Measurements from ENCODE around the gene TUBA4A. TPM values are rescaled to one million over a fixed set of nuclear protein-coding genes. Genes with fewer than 3 reads are reported as not detected.

Gene TUBA4A
- polyA plus RNA-seq (2012; ENCODE audit: missing spikeins) = 128 TPM

GRCh38 chr2:219253753-219254589 is at the start of gene TUBA4A:
Gene TUBA4A (minus strand): TSS chr2:219253918. CDS start chr2:219253858, 60 bp downstream.
- FAIRE-seq (peak; percentile 95), DNase-seq (ENCODE audit: insufficient read length) (peak; percentile 99)
- TF ChIP-seq TAF1 (IDR thresholded peaks at IDR 0.05; ENCODE audit: borderline replicate concordance, low read depth, low read length) (peak; percentile 79), POLR2AphosphoS5 (IDR thresholded peaks at IDR 0.05; ENCODE audit: low read depth, low read length) (peak; percentile 98), POLR2A (IDR thresholded peaks at IDR 0.05; ENCODE audit: low read depth, low read length) (peak; percentile 99)

- FAIRE-seq = no peak
- TF ChIP-seq POLR2AphosphoS5 (IDR thresholded peaks at IDR 0.05; ENCODE audit: low read depth, low read length) (no peak), POLR2A (IDR thresholded peaks at IDR 0.05; ENCODE audit: low read depth, low read length) (no peak), TAF1 (IDR thresholded peaks at IDR 0.05; ENCODE audit: borderline replicate concordance, low read depth, low read length) (no peak)
- DNase-seq (ENCODE audit: insufficient read length) = no peak
Observed at GRCh38 chr2:219302412-219302968, 48.8 kb upstream of the TUBA4A start.

GRCh38 chr2:219300022-219300421 is 46.3 kb upstream of the TUBA4A start:
- no peak for DNase-seq (ENCODE audit: insufficient read length)
- TF ChIP-seq POLR2AphosphoS5 (IDR thresholded peaks at IDR 0.05; ENCODE audit: low read depth, low read length) = no peak
- TF ChIP-seq POLR2A (IDR thresholded peaks at IDR 0.05; ENCODE audit: low read depth, low read length) = no peak
- TF ChIP-seq TAF1 (IDR thresholded peaks at IDR 0.05; ENCODE audit: borderline replicate concordance, low read depth, low read length) = no peak
- FAIRE-seq = no peak

- no peak for FAIRE-seq
- no peak for TF ChIP-seq POLR2AphosphoS5 (IDR thresholded peaks at IDR 0.05; ENCODE audit: low read depth, low read length)
- no peak for TF ChIP-seq POLR2A (IDR thresholded peaks at IDR 0.05; ENCODE audit: low read depth, low read length)
- no peak for TF ChIP-seq TAF1 (IDR thresholded peaks at IDR 0.05; ENCODE audit: borderline replicate concordance, low read depth, low read length)
- DNase-seq (ENCODE audit: insufficient read length) = no peak
Observed at GRCh38 chr2:219299372-219299760, 45.6 kb upstream of the TUBA4A start.

- TF ChIP-seq POLR2AphosphoS5 (IDR thresholded peaks at IDR 0.05; ENCODE audit: low read depth, low read length) (no peak), POLR2A (IDR thresholded peaks at IDR 0.05; ENCODE audit: low read depth, low read length) (no peak), TAF1 (IDR thresholded peaks at IDR 0.05; ENCODE audit: borderline replicate concordance, low read depth, low read length) (no peak)
- DNase-seq (ENCODE audit: insufficient read length) = peak; percentile 94
- FAIRE-seq = peak; percentile 96
Observed at GRCh38 chr2:219298759-219299371, 45.1 kb upstream of the TUBA4A start.

- FAIRE-seq = no peak
- TF ChIP-seq POLR2A (IDR thresholded peaks at IDR 0.05; ENCODE audit: low read depth, low read length) = no peak
- TF ChIP-seq POLR2AphosphoS5 (IDR thresholded peaks at IDR 0.05; ENCODE audit: low read depth, low read length) = no peak
- TF ChIP-seq TAF1 (IDR thresholded peaks at IDR 0.05; ENCODE audit: borderline replicate concordance, low read depth, low read length) = no peak
- no peak for DNase-seq (ENCODE audit: insufficient read length)
Observed at GRCh38 chr2:219297766-219298456, 44.2 kb upstream of the TUBA4A start.

GRCh38 chr2:219296631-219297391 is 43.1 kb upstream of the TUBA4A start:
- TF ChIP-seq POLR2A (IDR thresholded peaks at IDR 0.05; ENCODE audit: low read depth, low read length) (no peak), POLR2AphosphoS5 (IDR thresholded peaks at IDR 0.05; ENCODE audit: low read depth, low read length) (no peak), TAF1 (IDR thresholded peaks at IDR 0.05; ENCODE audit: borderline replicate concordance, low read depth, low read length) (no peak)
- DNase-seq (ENCODE audit: insufficient read length) (no peak), FAIRE-seq (no peak)

- TF ChIP-seq POLR2A (IDR thresholded peaks at IDR 0.05; ENCODE audit: low read depth, low read length) (no peak), POLR2AphosphoS5 (IDR thresholded peaks at IDR 0.05; ENCODE audit: low read depth, low read length) (no peak), TAF1 (IDR thresholded peaks at IDR 0.05; ENCODE audit: borderline replicate concordance, low read depth, low read length) (no peak)
- DNase-seq (ENCODE audit: insufficient read length) (no peak), FAIRE-seq (no peak)
Observed at GRCh38 chr2:219296142-219296541, 42.4 kb upstream of the TUBA4A start.

GRCh38 chr2:219294356-219295351 is 40.9 kb upstream of the TUBA4A start:
- TF ChIP-seq POLR2A (IDR thresholded peaks at IDR 0.05; ENCODE audit: low read depth, low read length) (peak; percentile 55; the same call in 1 of the 2 replicates), POLR2AphosphoS5 (IDR thresholded peaks at IDR 0.05; ENCODE audit: low read depth, low read length) (no peak)
- peak; percentile 99 for DNase-seq (ENCODE audit: insufficient read length)
- FAIRE-seq = peak; percentile 99

Measured in GM12892 (cell line).